NCI-H2196 (cell line): ENCODE measurements around the gene SEC22C.
"Not testable (repeated sequence)": the region's sequence is repeated elsewhere in the genome, so short reads cannot be mapped to it uniquely, and the experiment has no call there.

Experiments used
- DNase-seq: peaks from one replicate; lab custom pipeline; 2025; ENCODE audit not compliant: unreplicated experiment; lab: John Stamatoyannopoulos, UW

The SEC22C gene

DNA sequence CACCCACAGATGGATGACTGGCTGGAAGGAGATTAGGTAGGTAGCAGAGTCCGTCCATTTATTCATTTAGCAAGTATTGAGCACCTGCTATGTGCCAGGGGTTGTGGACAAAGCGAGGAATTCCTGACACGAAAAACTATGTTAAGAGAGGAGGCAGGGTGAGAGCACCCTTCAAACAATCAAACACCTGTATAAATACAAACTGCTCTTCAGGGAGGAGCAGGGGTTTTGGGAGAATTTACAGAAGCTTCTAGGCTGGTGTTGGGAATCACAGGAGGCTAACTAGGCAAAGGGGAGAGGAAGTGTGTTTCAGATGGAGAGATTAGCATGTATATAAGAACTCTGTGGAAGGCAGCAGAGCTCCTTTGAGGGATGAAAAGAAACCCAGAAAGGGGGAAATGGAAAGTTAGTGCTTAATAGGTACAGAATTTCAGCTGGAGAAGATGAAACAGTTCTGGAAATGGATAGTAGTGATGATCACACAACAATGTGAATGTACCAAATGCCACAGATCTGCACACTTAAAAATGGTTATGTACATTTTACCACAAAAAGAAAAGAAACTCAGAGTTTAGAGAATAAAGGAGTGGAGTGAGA is 805 bp upstream of the SEC22C start:
- no peak for DNase-seq

DNA sequence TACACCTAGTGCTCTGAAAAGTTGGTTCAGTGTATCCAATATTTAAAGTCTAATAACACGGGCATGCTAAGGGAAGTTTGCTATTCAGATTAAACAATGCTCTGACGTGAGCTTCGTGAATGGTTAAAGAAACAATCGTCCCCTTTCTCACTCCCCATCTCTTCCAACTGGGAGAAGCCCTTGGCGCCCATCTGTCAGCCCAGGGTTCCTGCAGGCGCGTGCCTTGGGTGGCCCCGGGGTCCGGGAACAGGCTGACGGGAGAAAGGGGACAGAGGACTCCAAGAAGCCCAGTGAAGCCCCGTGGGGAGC is 413 bp downstream of the SEC22C start:
- no peak for DNase-seq

- not testable (repeated sequence) for DNase-seq
Measured at GRCh38 chr3:42579346-42579745, 2.4 kb downstream of the SEC22C start.

DNA sequence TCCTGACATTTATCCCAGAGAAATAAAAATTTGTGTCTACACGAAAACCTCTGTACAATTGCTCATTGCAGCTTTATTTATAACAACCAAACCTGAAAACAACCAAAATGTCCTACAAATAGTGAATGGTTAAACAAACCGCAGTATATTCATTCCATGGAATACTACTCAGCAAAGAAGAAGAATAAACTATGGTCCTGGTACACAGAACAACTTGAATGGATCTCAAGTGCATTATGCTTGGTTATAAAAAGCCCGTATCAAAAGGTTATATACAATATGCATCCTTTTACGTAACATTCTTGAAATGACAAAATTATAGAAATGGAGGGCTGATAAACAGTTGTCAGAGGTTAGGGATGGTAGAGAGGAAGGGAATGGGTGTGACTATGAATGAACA is 3.7 kb downstream of the SEC22C start:
- no peak for DNase-seq

GRCh38 chr3:42575137-42575741 is 6.5 kb downstream of the SEC22C start:
- no peak for DNase-seq

DNA sequence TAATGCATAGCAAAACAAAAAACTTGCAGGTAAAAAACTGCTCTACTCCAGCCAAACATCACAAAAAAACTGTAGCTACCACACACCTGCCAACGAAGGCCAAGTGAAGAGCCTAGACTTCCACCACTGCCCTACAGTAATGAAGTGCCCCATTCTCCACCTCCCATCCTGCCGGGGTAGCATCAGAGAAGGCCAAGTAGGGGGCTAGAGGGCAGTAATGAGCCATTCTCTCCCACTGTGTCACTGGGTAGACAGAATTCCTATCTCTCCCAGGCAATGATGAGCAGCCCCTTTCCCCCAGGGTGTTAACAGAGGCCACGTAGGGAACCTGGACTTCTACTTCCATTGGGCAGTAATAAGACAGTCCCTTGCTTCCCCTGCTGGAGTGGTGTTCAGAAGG is 9.5 kb downstream of the SEC22C start:
- no peak for DNase-seq

DNA sequence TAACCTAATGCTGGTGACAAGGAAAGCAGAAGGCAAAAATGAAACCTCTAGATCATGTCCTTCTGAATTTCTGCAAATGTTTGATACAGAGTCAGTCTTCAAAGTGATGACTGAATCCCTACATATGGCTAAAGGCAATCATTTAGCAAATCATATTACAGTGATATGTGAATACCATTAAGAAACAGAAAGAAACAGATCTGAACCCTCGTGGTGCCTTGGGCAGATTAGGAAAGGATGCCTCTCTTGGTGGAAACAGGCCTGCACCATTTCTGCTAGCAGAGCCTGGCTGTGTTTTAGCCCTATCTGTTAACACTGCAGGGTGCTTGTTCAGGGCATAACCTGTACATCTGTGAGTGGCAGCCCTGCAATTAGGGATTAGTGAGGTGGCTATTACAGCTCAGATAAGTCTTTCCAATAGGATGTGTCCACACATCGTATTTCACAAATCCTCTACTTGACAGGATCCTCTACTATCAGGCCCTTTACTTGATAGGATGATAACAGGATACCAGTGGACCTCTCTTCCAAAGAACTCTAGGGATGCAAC is 12.1 kb downstream of the SEC22C start:
- no peak for DNase-seq

DNA sequence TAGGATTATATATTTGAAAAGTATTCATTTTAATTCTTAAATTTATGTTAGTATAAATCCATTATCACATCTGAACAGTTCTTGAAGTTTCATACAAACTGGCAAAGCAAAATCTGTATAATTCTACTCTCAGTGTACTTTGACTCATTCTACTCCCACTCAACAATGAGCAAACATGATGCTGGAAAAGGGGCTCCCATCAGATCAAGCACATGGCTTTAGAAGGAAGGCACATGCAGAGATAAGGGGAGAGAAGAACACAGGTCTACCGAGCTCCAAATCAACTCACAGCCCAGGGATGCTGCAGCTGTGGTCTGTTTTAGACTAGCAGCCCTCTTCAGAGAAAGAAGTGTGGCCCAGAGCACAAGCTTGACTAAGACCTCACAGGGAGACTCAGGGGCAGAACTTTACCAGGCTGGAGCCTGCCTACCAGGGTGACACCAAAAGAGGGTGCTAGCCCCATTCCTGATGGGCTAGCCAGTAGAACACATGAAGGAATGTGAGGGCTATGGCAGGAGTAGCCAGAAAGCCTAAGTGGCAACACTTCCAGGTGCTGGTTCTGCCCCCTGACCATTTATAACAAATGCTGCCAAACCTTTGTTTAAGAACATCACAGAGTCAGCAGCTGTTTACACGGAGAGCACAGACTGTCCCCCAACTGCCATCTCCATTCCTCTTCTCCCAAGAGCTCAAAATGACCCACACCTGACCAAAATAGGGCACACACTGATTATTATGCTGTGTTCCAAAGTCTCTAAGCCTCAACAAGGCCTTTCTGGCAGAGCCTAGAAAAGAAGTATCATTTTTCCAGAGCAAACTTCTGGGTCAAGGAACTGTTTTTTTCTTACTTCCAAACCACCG is 19.5 kb downstream of the SEC22C start:
- DNase-seq = no peak

GRCh38 chr3:42557854-42558253 is 23.9 kb downstream of the SEC22C start:
- DNase-seq = peak; percentile 3

- not testable (repeated sequence) for DNase-seq
Measured at GRCh38 chr3:42556817-42557216, 24.9 kb downstream of the SEC22C start.

DNA sequence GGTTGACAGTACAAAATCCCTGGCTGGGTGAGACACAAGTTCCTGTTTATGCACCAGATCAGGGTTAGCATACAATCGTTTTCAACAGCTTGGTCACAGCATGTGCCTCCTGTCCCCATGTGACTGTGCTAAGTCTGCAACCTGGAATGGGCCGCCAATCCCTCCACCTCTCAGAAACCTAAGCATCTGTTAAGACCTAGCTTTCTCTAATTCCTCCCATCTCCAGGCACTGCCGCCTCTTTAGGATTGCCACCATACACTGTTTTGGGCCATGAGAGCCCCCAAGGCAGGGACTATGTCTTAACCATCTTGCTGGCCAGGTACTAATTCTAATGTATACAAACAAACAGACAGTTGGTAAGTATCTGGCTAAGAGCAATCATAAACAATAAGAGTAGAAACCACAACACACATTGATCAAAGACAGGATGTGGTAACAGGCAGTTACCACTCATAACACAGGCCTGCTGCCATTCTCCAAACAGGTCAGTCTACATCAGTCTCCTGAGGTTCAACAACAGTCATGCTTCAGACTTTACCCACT is 25.6 kb downstream of the SEC22C start:
- no peak for DNase-seq

- no peak for DNase-seq
Measured at GRCh38 chr3:42552830-42553229, 28.9 kb downstream of the SEC22C start.

GRCh38 chr3:42550250-42550649 is 31.5 kb downstream of the SEC22C start:
- no peak for DNase-seq

- DNase-seq = no peak
Measured at GRCh38 chr3:42549131-42549530, 32.6 kb downstream of the SEC22C start.

GRCh38 chr3:42547401-42547945 is 34.3 kb downstream of the SEC22C start:
- DNase-seq = peak; percentile 49

DNA sequence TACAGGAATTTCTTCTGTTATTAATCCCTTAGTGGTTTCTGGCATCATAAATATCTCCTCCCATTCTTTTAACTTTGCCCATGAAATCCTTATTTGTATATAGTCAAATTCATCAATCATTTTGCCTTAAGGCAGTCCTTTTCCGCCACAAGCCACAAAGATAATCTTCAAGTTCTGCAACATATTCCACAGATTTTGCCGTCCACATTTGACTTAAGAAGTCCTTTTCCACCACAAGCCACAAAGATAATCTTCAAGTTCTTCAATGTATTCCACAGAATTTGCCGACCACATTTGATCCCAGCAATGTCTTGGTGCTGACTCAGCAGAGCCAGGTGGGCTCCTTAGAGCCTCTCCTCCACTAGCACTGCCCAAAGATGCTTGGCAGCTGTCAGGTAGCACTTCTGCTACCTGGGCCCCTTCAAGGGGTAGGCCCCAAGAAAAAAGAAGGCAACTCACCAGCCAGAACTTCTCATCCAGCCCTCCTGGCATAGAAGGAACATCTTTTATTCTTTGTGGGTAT is 35.0 kb downstream of the SEC22C start:
- DNase-seq = no peak

DNA sequence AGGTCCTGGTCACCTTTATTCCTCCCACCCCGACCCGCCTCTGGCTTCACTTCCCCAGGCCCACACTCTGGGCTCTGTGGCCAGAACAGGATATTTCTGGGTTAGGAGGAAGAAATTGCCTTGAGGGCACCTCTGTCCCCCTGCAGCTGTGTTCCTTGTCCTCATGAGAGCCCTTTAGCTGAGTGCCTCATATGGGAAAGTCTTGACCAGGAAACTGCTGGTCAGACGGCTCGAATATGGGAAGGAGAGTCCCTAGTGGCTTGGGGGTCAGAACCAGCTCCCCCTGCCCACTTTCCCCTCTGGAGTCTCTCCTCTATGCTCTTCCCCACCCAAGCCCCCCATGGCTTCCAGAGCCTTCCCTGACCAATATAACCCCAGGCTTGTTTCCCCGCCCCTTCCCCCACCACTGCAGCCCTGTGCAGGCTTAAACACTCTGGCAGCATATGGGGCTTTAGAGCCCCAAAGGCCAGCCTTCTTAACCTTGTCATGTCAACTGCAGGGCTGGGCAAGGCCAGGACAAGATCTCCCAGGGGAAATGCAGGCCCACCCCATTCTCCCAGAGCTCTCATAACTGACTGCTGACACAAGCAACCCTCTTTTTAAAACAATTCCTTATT is 36.4 kb downstream of the SEC22C start:
- DNase-seq = no peak

- peak; percentile 71 for DNase-seq
Measured at GRCh38 chr3:42544492-42545283, 37.1 kb downstream of the SEC22C start.

- no peak for DNase-seq
Measured at GRCh38 chr3:42541079-42541478, 40.7 kb downstream of the SEC22C start.
